Head of caudate nucleus (tissue), 42 donors: ENCODE measurements around the gene ADCY5.
"Not testable (repeated sequence)": the region's sequence is repeated elsewhere in the genome, so short reads cannot be mapped to it uniquely, and the experiment has no call there.

Source experiments
- DNase-seq, 42 donors: peaks; one replicate each; pipeline versions ENCODE4 v3.0.0 to v3.0.0-alpha.2; 2020 to 2021; ENCODE audit warnings: mixed read lengths in 7 of 42
- intact Hi-C: fragments of 100-400 bp; cut with DNase I; formaldehyde crosslinking; loops from one replicate; pipeline ENCODE4 v1.15.0; 2022

Gene ADCY5

DNA sequence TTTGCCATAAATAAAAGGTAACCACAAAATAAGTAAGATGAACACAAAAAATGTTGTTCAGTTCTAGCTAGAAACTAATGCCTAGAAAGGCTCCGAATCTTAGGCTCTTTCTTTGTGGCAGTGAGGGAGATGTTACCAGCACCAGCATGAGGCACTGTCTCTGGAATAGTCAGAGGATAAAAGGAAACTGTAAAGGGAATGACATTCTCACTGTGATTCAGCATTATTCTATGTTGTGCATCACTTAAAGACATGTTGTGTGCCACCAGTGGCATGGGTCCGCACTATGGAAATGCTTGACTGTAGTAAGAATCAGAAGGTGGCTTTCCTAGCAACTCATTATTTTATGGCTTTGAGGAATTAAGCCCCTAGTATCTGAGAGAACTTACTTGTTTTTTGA is 176.3 kb downstream of the ADCY5 start:
- intact Hi-C loops, result no loop called here
- no peak for DNase-seq

DNA sequence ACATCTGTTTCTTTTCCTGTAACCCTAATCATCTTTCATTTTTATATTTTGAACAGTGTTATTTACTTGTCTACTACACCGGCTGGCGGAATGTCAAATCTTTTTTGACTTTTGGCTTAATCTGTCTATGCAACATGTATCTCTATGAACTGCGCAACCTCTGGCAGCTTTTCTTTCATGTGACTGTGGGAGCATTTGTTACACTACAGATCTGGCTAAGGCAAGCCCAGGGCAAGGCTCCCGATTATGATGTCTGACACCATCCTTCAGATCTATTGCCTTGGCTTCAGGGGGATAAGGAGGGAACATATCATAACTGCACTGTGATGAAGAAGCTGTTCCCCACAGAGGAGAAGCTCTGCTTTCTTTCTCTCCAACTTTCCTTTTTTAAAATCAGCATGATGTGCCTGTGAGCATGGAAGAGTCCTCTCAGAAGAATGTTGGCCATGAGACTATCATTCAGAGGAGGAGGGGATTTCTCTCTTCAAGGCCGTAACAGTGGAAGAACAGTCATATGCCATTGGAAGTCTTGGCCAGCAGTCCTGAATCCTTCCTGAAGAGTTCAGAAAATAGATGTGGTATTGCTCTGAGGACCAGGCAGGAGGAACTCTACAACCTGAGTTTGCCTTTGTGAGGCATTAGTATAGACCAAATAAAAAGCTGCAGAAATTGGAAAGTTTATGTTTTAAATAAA is 177.3 kb downstream of the ADCY5 start:
- DNase-seq, result no peak
- intact Hi-C loops, result no loop called here

DNA sequence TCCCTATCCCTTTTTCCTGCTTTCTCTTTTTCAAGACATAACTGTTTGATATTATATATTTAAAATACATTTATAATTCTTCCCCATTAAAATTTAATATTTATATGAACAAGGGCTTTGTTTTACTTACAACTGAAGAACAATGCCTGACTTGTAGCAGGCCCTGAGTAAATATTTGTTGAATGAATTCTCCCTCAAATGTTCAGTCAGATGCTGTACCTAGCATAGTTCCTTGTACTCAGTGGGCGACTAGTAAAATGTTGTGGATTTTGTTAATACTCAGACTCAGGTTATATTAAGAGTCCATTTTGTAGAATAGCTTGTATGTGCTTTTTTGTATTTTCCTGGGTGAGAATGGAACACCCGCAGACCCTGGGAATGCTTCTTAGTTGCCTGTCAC is 178.1 kb downstream of the ADCY5 start:
- intact Hi-C loops, result no loop called here
- no peak for DNase-seq

DNA sequence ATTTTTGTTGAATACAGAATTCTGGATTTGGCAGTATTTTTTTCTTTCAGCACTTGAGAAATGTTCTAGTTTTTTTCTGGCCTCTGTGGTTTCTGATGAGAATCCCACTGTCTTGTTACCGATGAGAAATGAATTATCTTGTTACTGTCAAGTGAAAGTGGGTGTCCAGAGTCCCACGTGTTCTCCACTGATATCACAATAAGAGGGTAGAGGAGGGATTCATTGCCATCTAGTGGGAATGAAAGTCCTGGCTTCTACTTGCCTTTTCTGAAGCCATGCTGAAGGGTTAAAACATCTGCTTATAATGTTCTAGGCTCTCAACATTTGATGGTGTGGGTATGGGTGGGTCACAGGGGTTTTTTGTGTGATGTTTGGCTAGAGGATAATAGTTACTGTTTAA is 181.1 kb downstream of the ADCY5 start:
- DNase-seq, result peak in 3 of 42 donors; percentile 34 to 51 (median 39)
- intact Hi-C loops, result no loop called here

DNA sequence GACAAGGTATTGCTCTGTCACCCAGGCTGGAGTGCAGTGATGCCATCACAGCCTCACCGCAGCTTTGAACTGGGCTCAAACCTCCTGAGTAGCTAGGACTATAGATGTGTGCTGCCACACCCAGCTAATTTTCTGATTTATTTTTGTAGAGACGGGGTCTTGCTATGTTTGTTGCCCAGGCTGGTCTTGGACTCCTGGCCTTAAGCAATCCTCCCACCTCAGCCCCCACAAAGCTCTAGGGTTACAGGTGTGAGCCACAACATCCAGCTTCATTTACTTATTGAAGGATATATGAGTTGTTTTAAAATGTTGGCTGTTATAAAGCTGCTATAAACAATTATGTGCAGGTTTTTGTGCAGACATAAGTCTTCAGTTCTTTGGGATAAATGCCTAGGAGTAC is 184.9 kb downstream of the ADCY5 start:
- intact Hi-C loops, result no loop called here
- no peak for DNase-seq

DNA sequence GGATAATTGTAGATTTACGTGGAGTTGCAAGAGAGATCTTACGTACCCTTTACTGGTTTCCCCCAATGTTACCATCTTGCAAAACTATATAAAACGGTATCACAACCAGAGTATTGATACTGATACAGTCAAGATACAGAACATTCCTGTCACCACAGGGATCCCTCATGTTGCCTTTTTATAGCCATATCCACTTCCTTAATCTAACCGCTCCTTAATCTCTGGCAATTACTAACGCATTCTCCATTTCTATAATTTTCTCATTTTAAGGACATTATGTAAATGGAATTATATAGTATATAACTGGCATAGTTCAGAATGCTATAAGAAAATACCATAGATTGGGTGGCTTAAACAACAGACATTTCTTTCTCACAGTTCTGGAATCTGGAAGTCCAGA is 186.0 kb downstream of the ADCY5 start:
- intact Hi-C loops, result no loop called here
- no peak for DNase-seq

DNA sequence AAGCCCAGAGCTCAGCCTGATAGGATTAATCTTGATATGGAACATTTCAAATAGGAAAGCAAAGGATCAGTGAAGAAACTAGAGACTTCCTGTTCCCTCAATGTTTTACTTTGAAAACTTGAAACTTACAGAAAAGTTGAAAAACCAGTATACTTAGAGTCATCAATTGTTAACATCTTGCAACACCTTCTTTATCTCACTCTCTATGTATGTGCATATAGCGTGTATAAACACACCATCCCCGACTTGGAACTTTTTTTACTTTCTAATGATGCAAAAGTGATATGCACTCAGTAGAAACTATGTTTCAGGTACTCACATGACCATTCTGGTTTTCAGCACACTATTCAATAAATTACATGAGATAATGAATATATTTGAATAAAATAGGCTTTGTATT is 186.7 kb downstream of the ADCY5 start:
- no peak for DNase-seq
- intact Hi-C loops, result no loop called here

DNA sequence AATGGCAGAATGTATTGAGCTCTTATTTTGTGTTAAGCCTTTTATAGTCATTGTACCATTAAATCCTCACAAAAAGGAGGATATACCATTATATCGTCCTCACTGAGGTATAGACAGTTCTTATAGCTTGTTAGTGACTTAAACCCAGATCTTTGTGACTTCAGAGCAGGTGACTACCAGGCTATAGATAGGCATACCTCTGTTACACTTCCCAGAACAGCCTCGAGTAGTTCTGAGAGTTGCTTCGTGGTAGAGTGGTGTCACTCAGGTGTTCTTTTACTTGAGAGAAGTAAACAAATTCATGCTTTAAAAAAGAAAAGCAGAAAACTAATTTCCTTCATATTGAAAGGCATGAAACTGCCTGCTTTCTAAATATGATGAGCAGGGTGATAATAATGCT is 187.2 kb downstream of the ADCY5 start:
- no peak for DNase-seq
- intact Hi-C loops, result no loop called here

DNA sequence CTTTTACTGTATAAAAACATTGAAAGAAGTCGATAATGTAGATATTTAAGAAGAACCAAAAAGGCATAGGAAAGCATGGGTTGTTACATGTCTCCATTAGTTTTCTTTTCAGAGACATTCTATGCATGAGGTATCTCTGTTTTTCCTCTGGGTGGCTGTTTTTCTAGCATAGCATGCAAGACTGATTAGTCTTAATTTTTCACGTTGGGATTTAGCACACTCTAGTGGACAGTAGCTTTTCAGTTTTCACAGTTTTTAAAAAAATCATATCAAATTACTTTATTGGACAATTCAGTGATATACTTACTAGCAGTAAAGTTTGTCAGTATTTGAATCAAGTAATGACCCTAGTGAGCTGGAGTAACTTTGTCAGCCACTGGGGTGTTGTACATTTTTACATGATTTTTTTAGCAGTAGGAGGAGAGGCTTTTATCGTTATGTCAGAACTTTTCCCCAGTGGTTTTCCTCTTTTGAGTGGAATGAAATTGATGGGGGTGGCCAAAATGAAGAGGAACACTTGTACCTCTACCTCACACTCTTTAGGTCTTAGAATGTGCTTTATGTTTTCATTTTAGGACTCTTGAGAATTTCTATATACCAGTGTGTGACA is 190.0 kb downstream of the ADCY5 start:
- intact Hi-C loops, result no loop called here
- DNase-seq, result no peak

DNA sequence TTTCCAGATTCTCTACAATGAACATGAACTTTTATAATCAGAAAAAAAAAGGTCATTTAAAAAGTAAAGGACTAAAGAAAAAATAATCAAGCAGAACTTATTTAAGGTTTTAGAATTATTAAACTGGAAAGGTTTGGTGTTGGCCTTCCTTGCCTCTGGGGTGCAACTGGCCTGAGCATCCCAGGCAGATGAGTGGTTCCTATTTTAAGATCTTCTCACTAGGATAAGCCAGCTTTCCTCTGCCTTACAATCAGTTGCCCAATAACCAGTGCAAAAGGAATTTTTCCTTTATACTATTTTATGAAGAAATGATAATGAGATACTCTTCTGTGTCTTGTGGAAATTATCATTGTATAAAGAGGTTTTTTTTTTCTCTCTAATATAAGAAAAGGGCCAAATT is 190.5 kb downstream of the ADCY5 start:
- DNase-seq, result no peak
- intact Hi-C loops, result no loop called here

DNA sequence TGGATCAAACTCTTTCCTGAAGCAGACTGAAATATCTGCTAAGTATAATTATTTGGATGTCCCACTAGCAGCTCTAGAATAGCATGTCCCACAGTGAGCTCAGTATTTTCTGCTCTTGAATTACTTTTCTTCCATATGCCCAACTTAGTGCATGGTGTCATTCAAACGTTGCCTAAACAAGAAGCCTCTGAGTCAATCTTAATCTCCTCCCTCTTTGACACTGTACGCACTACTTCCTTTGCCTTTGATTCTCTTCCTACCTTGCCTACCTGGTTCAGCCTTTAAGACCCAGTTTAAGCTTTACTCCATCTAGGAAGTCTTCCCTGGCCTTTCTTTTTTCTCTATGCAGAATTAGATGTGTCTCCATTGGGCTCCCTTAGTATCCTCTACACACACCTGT is 192.6 kb downstream of the ADCY5 start:
- intact Hi-C loops, result no loop called here
- DNase-seq, result no peak

DNA sequence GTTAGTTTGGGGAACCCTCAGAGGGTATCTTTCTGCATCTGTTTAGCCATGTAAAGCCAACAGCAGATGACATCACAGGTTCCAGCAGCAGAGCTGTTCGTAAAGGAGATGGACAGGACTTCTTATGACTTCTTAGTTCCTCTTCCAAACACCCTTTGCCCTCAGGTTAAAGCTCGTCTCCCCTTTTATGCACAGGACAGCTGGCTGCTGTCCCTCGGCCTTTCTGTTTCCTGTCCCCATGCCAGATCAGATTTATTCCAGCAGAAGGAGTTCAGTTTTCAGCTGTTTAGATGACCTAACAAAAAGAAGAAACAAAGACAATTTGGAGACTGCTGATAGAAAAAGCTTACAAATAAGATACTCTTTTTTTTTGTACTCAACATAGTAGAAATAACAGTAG is 202.0 kb downstream of the ADCY5 start:
- no peak for DNase-seq
- intact Hi-C loops, result no loop called here

DNA sequence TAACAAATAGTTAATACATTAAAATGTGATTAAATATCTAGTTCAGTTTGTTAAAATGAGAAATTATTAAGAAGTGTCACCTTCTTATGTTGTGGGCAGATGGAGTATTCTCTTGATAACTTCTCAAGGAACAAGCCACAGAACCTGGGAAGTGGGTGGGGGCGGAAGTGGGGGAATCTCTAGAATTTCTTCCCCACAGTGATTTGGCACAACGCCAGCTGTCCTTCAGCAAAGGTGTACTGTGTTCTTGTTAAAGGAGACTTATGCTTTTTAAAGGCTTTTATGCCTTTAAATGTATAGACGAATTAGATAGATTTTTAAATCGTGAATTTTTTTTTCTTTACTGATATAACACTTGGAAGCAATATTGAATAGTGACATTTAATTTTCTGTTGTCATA is 204.8 kb downstream of the ADCY5 start:
- intact Hi-C loops, result no loop called here
- peak; percentile 28 to 88 (median 64) for DNase-seq

DNA sequence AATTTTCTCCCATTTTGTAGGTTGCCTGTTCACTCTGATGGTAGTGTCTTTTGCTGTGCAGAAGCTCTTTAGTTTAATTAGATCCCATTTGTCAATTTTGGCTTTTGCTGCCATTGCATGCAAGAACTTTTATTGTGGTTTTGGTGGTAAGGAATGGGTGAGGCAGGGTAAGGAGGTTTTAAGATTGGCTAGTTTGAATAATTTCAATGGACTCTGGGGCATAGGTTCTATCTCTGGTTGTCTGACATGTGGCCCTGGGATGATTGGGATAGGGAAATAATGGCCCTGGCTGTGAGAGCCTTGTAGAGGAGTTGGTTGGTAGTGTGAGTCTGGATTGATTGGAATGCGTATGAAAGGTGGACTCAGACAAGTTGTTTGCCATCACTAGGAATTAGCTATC is 209.1 kb downstream of the ADCY5 start:
- intact Hi-C loops, result no loop called here
- no peak for DNase-seq

DNA sequence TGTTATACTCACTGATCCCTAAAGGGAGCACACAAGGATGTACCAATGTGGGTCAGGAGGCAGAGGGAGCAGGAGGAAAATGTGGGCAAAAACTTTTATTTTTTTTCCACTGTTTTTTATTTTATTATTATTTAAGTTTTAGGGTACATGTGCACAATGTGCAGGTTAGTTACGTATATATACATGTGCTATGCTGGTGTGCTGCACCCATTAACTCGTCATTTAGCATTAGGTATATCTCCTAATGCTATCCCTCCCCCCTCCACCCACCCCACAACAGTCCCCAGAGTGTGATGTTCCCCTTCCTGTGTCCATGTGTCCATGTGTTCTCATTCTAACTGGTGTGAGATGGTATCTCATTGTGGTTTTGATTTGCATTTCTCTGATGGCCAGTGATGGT is 209.7 kb downstream of the ADCY5 start:
- DNase-seq, intact Hi-C loops: not testable (repeated sequence)

DNA sequence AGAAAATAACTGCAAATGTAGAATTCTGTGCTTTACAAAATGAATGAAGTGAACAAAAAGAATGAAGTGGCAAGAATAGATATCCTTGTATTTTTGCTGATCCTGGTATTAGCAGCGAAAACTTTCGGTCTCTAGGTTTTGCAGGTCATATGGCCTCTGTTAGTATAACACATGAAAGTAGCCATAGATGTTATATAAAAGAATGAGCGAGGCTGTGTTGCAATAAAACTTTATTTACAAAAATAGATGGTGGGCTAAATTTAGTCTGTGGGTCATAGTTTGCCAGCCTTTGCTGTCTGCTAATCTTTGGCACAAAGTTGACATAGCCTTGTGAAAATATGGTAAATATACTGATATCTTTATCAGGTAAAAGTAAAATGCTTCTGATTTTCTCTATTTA is 212.0 kb downstream of the ADCY5 start:
- intact Hi-C loops, result no loop called here
- no peak for DNase-seq
